A549 (cell line): Measurements from ENCODE around the gene JPT1. TPM values are rescaled to one million over a fixed set of nuclear protein-coding genes. Genes with fewer than 3 reads are reported as not detected.

Experiments used
- ATAC-seq, 2 experiments: fragments of 200-7000 bp in 1 of 2; fragments of >200 bp in 1 of 2; cut with Nextera tagmentation in 1 of 2; cut with Tn5 transposase in 1 of 2; 3 replicates each; pipeline versions ENCODE4 v1.8.0 to v1.9.1; 2018 to 2020; ENCODE audit warnings: mild to moderate bottlenecking in 1 of 2, moderate library complexity in 1 of 2
- CTCF ChIA-PET: fragments of 300-600 bp; sonication (Branson Sonifier 250); formaldehyde crosslinking; extraction: SDS; loops from one replicate; lab custom pipeline; 2021; ENCODE audit warnings: antibody characterized with exemption, inconsistent platforms; lab: Yijun Ruan, JAX
- POLR2A ChIA-PET: fragments of 350-600 bp; formaldehyde crosslinking; extraction: SDS; loops from one replicate; lab custom pipeline; 2021; ENCODE audit warnings: antibody characterized with exemption, inconsistent platforms; lab: Yijun Ruan, JAX
- DNase-seq, 2 experiments: peaks; one replicate each; pipeline versions ENCODE4 v3.0.0 to v3.0.0-alpha.2; 2011 to 2016; ENCODE audit warnings: low read depth in 1 of 2, low spot score in 1 of 2
- FAIRE-seq: peaks from 2 replicates; lab custom pipeline; 2011; peaks lifted over from hg19 to GRCh38; lab: Jason Lieb, UNC
- H3K27ac ChIP-seq, 2 experiments: fragments of >200 bp; sonication (Bioruptor Twin); formaldehyde crosslinking; 3 replicates each; pipeline ENCODE4 v1.5.1; 2016 to 2017
- H3K4me1 ChIP-seq: fragments of >200 bp; sonication (Bioruptor Twin); formaldehyde crosslinking; 3 replicates; pipeline ENCODE4 v1.6.1; 2016
- H3K4me2 ChIP-seq: fragments of >200 bp; sonication (Bioruptor Twin); formaldehyde crosslinking; 3 replicates; pipeline ENCODE4 v1.6.1; 2016
- H3K4me3 ChIP-seq: fragments of >200 bp; sonication (Bioruptor Twin); formaldehyde crosslinking; 3 replicates; pipeline ENCODE4 v1.5.1; 2016
- H3K9me3 ChIP-seq: fragments of >200 bp; sonication (Bioruptor Twin); formaldehyde crosslinking; 3 replicates; pipeline ENCODE4 v1.6.1; 2016
- ATOH8 ChIP-seq: fragments of 250-450 bp; sonication (Bioruptor Pico); IDR thresholded peaks from 2 replicates; pipeline ENCODE4 v1.5.0; 2020; ENCODE audit warnings: low read depth, mild to moderate bottlenecking, moderate library complexity
- BHLHE40 ChIP-seq: IDR thresholded peaks from 2 replicates; pipeline ENCODE4 v1.6.1; 2012; ENCODE audit warnings: low read depth, low read length, inconsistent platforms
- CHD4 ChIP-seq: fragments of 200-600 bp; sonication (generic); IDR thresholded peaks from 2 replicates; pipeline ENCODE4 v1.6.1; 2016; ENCODE audit warnings: antibody characterized with exemption, mild to moderate bottlenecking, borderline replicate concordance
- EHF ChIP-seq: fragments of 250-450 bp; sonication (Bioruptor Pico); IDR thresholded peaks from 2 replicates; pipeline ENCODE4 v1.5.0; 2020; ENCODE audit warnings: mild to moderate bottlenecking
- FOSB ChIP-seq: fragments of 250-450 bp; sonication (Bioruptor Pico); IDR thresholded peaks from 2 replicates; pipeline ENCODE4 v1.5.0; 2020; ENCODE audit warnings: mild to moderate bottlenecking, moderate library complexity
- HDAC2 ChIP-seq: fragments of 200-600 bp; sonication (generic); IDR thresholded peaks from 2 replicates; pipeline ENCODE4 v1.6.1; 2016
- HOXB13 ChIP-seq: fragments of 250-450 bp; sonication (Bioruptor Pico); IDR thresholded peaks from 2 replicates; pipeline ENCODE4 v1.5.0; 2020; ENCODE audit warnings: low read depth, mild to moderate bottlenecking, moderate library complexity
- KDM1A ChIP-seq: fragments of 200-600 bp; sonication (generic); IDR thresholded peaks from 2 replicates; pipeline ENCODE4 v1.6.1; 2016; ENCODE audit warnings: low read depth, mild to moderate bottlenecking
- MAFK ChIP-seq: fragments of 450-650 bp; IDR thresholded peaks from 2 replicates; pipeline ENCODE4 v1.6.1; 2014; ENCODE audit not compliant: partially characterized antibody
- MAX ChIP-seq: IDR thresholded peaks from 2 replicates; pipeline ENCODE4 v1.6.1; 2012
- MYC ChIP-seq: IDR thresholded peaks from 2 replicates; pipeline ENCODE4 v1.6.1; 2012; ENCODE audit warnings: mild to moderate bottlenecking, inconsistent platforms, low read length, improper control_type of control experiment, borderline replicate concordance
- NFE2L2 ChIP-seq: fragments of 150-350 bp; conservative IDR thresholded peaks from 2 replicates; pipeline ENCODE4 v1.6.1; 2014; ENCODE audit warnings: low read length
- RAD21 ChIP-seq, 2 experiments: fragments of >200 bp in 1 of 2; sonication (Bioruptor Twin) in 1 of 2; formaldehyde crosslinking in 1 of 2; IDR thresholded peaks in 1 of 2; conservative IDR thresholded peaks in 1 of 2; 2 replicates in 1 of 2; 3 replicates in 1 of 2; pipeline ENCODE4 v1.6.1; 2012 to 2018; ENCODE audit warnings: inconsistent platforms in 1 of 2
- REST ChIP-seq: fragments of 200-600 bp; sonication (generic); IDR thresholded peaks from 2 replicates; pipeline ENCODE4 v1.6.1; 2016; ENCODE audit warnings: antibody characterized with exemption, mild to moderate bottlenecking, moderate library complexity
- SMC3 ChIP-seq: fragments of >200 bp; sonication (Bioruptor Twin); formaldehyde crosslinking; IDR thresholded peaks from 3 replicates; pipeline ENCODE4 v1.6.1; 2018; ENCODE audit warnings: inconsistent platforms
- TFCP2L1 ChIP-seq: fragments of 250-450 bp; sonication (Bioruptor Pico); IDR thresholded peaks from 2 replicates; pipeline ENCODE4 v1.5.0; 2021; ENCODE audit warnings: mild to moderate bottlenecking
- ZNF302 ChIP-seq: fragments of 250-450 bp; sonication (Bioruptor Pico); IDR thresholded peaks from 2 replicates; pipeline ENCODE4 v1.9.0; 2021; ENCODE audit warnings: inconsistent platforms, mild to moderate bottlenecking, moderate library complexity
- WGBS: methylation state at CpG from one replicate; pipeline ENCODE4 v1.1.6; 2017; ENCODE audit errors: missing lambda C conversion rate; 5-methylcytosine and 5-hydroxymethylcytosine counted together
- polyA plus RNA-seq, 4 experiments: library from polyadenylated mRNA; depleted of rRNA in 3 of 4; stranded (reverse); fragments of >200 nt; fragmentation: RNase III in 1 of 4; extraction: RNeasy Plus Mini Kit Qiagen cat#74134 plus additional on column Dnase treatment in 1 of 4; gene quantifications; 2 replicates in 3 of 4; 3 replicates in 1 of 4; pipeline ENCODE4 v1.2.3, GENCODE V29; 2011 to 2017

Gene JPT1
- polyA plus RNA-seq, 2 of the 4 experiments (the other 2 are of a cell fraction) = 196 to 623 TPM

- TF ChIP-seq REST (no peak), HDAC2 (no peak), FOSB (no peak), RAD21 (conservative IDR thresholded peaks at IDR 0.05 in 1 of 2, IDR thresholded peaks at IDR 0.05 in 1 of 2) (peak in 1 of 2 experiments; percentile 28; a peak in 1 of 5 replicates), MAFK (no peak), CHD4 (no peak), MYC (no peak)
- TF ChIP-seq, all 56 proteins: peak for 17
Measured at GRCh38 chr17:75087558-75088453, 66.5 kb downstream of the JPT1 start, which contains the start of gene SLC16A5 (continued).

GRCh38 chr17:75087182-75087557, 67.1 kb downstream of the JPT1 start:
- Histone ChIP-seq H3K4me3 (peak overlapping the region; percentile 67), H3K9me3 (no peaks in the 10 kb centered on the region), H3K27ac (peak overlapping the region; percentile 95 to 96), H3K4me1 (peaks cover 75% of the 10 kb centered on the region), H3K4me2 (peak overlapping the region; percentile 92)
- ATAC-seq (peak in 1 of 2 experiments; percentile 3; a peak in 4 of 6 replicates), FAIRE-seq (no peak), DNase-seq (no peak)
- WGBS = 21% methylated on average over 12 of the region's 12 CpGs
- ChIA-PET POLR2A (interaction anchor here (0.7 to 2.8 kb wide), 14 partner anchors 9 to 116 kb away, joined by 3 to 35 read pairs (median 9); partner anchors contain the start of genes ARMC7, CDR2L, HID1 and JPT1), CTCF (interaction anchor here (0.8 to 81.8 kb wide), 6 partner anchors 9 to 125 kb away, joined by 4 to 3429 read pairs (median 52); partner anchors contain the start of genes ARMC7 and NT5C)
- TF ChIP-seq NFE2L2 (no peak), KDM1A (0 out of 2 replicates have a peak, but pooled peaks have one; percentile 13), HOXB13 (CRISPR knock-in tag) (peak; percentile 63), FOSB (0 out of 2 replicates have a peak, but pooled peaks have one; percentile 59), TFCP2L1 (no peak), SMC3 (no peak), EHF (CRISPR knock-in tag) (0 out of 2 replicates have a peak, but pooled peaks have one; percentile 38), MAX (peak; percentile 31), ATOH8 (no peak), BHLHE40 (no peak), ZNF302 (CRISPR knock-in tag) (0 out of 2 replicates have a peak, but pooled peaks have one; percentile 7)
